Neural progenitor cell (in vitro differentiated cells): ENCODE data around the gene RAB18. TPM values are rescaled to one million over a fixed set of nuclear protein-coding genes. Genes with fewer than 3 reads are reported as not detected.

Experiments
- DNase-seq: peaks from one replicate; pipeline ENCODE4 v3.0.0-alpha.2; 2016; ENCODE audit warnings: low spot score
- H2AFZ ChIP-seq: fragments of 200-600 bp; sonication (generic); replicated peaks from 2 replicates; pipeline ENCODE4 v1.6.1; 2016; ENCODE audit warnings: antibody characterized with exemption
- H3F3A ChIP-seq: fragments of 200-600 bp; sonication (generic); 2 replicates; pipeline ENCODE4 v1.6.1; 2016; ENCODE audit warnings: antibody characterized with exemption, low read depth
- H3K27ac ChIP-seq: fragments of 200-600 bp; sonication (generic); 2 replicates; pipeline ENCODE4 v1.5.1; 2016; ENCODE audit warnings: mild to moderate bottlenecking
- H3K27me3 ChIP-seq: fragments of 200-600 bp; sonication (generic); 2 replicates; pipeline ENCODE4 v1.6.1; 2016; ENCODE audit warnings: mild to moderate bottlenecking, moderate library complexity
- H3K36me3 ChIP-seq: fragments of 200-600 bp; sonication (generic); 2 replicates; pipeline ENCODE4 v1.5.1; 2016
- H3K4me1 ChIP-seq: fragments of 200-600 bp; sonication (generic); 2 replicates; pipeline ENCODE4 v1.6.1; 2016; ENCODE audit warnings: mixed run types
- H3K4me2 ChIP-seq: fragments of 200-600 bp; sonication (generic); 2 replicates; pipeline ENCODE4 v1.6.1; 2016
- H3K4me3 ChIP-seq: fragments of 200-600 bp; sonication (generic); 2 replicates; pipeline ENCODE4 v1.5.1; 2016
- H3K79me2 ChIP-seq: fragments of 200-600 bp; sonication (generic); 2 replicates; pipeline ENCODE4 v1.6.1; 2016; ENCODE audit warnings: low read depth
- H3K9ac ChIP-seq: fragments of 200-600 bp; sonication (generic); 2 replicates; pipeline ENCODE4 v1.6.1; 2016
- H3K9me3 ChIP-seq: fragments of 200-600 bp; sonication (generic); 2 replicates; pipeline ENCODE4 v1.5.1; 2016; ENCODE audit warnings: low read depth
- H4K20me1 ChIP-seq: fragments of 200-600 bp; sonication (generic); 2 replicates; pipeline ENCODE4 v1.6.1; 2016; ENCODE audit warnings: low read depth
- H3K27ac Mint-ChIP-seq: 3 replicates; pipeline ENCODE4 v1.8.0; 2021; ENCODE audit warnings: mixed read lengths
- H3K27me3 Mint-ChIP-seq: 2 replicates; pipeline ENCODE4 v1.8.0; 2022; ENCODE audit warnings: low read depth, mild to moderate bottlenecking, inconsistent platforms, moderate library complexity, mixed read lengths; ENCODE audit not compliant: insufficient read depth
- H3K36me3 Mint-ChIP-seq: 3 replicates; pipeline ENCODE4 v1.8.0; 2021; ENCODE audit warnings: mixed read lengths
- H3K4me1 Mint-ChIP-seq: 3 replicates; pipeline ENCODE4 v1.8.0; 2021; ENCODE audit warnings: mixed read lengths
- H3K4me3 Mint-ChIP-seq: 3 replicates; pipeline ENCODE4 v1.8.0; 2021; ENCODE audit warnings: mild to moderate bottlenecking, moderate library complexity, mixed read lengths
- H3K9me3 Mint-ChIP-seq: 3 replicates; pipeline ENCODE4 v1.8.0; 2020; ENCODE audit warnings: mixed read lengths
- EZH2 ChIP-seq: fragments of 200-600 bp; sonication (generic); IDR thresholded peaks from 2 replicates; pipeline ENCODE4 v1.6.1; 2017; ENCODE audit warnings: antibody characterized with exemption, mild to moderate bottlenecking, moderate library complexity
- EZH2phosphoT487 ChIP-seq: fragments of 200-600 bp; sonication (generic); IDR thresholded peaks from 2 replicates; pipeline ENCODE4 v1.6.1; 2017; ENCODE audit warnings: antibody characterized with exemption
- total RNA-seq: library from RNA; depleted of rRNA; stranded (reverse); fragments of >200 nt; gene quantifications from 2 replicates; pipeline ENCODE4 v1.2.3, GENCODE V29; 2015; ENCODE audit warnings: low replicate concordance
- TF ChIP-seq, protein P1 (sequence below): fragments of 200-600 bp; sonication (generic); IDR thresholded peaks from 2 replicates; pipeline ENCODE4 v1.5.1; 2017; ENCODE audit warnings: antibody characterized with exemption, mild to moderate bottlenecking

The RAB18 gene
- total RNA-seq, 1 donor from 2014 or later = 66.6 TPM

DNA sequence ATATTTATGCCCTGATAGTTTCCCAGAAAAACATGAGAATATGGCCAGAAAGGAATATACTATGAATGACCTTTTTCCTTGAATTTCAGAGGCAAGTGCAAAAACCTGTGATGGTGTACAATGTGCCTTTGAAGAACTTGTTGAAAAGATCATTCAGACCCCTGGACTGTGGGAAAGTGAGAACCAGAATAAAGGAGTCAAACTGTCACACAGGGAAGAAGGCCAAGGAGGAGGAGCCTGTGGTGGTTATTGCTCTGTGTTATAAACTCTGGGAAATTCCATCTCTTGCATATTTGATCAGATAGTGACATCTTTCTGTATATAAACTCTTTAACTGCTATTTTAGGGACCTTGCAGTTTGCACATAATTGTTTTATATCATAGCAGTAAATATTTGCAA is 33.7 kb downstream of the RAB18 start:
- Histone ChIP-seq H3K36me3 (peaks cover 5% of the 10 kb centered on the region), H3K9me3 (no peaks in the 10 kb centered on the region), H3F3A (no peaks in the 10 kb centered on the region), H4K20me1 (no peaks in the 10 kb centered on the region), H3K79me2 (no peaks in the 10 kb centered on the region), H3K4me2 (no peak overlapping the region), H3K9ac (no peak overlapping the region), H3K27me3 (no peaks in the 10 kb centered on the region), H3K4me3 (no peak overlapping the region), H2AFZ (no peak overlapping the region), H3K4me1 (no peaks in the 10 kb centered on the region), H3K27ac (no peak overlapping the region)
- Mint-ChIP-seq H3K27ac (peak overlapping the region; percentile 26), H3K4me3 (no peak overlapping the region), H3K9me3 (no peaks in the 10 kb centered on the region), H3K4me1 (peaks cover 8% of the 10 kb centered on the region), H3K27me3 (no peaks in the 10 kb centered on the region), H3K36me3 (peaks cover 11% of the 10 kb centered on the region)
- TF ChIP-seq, protein P1, sequence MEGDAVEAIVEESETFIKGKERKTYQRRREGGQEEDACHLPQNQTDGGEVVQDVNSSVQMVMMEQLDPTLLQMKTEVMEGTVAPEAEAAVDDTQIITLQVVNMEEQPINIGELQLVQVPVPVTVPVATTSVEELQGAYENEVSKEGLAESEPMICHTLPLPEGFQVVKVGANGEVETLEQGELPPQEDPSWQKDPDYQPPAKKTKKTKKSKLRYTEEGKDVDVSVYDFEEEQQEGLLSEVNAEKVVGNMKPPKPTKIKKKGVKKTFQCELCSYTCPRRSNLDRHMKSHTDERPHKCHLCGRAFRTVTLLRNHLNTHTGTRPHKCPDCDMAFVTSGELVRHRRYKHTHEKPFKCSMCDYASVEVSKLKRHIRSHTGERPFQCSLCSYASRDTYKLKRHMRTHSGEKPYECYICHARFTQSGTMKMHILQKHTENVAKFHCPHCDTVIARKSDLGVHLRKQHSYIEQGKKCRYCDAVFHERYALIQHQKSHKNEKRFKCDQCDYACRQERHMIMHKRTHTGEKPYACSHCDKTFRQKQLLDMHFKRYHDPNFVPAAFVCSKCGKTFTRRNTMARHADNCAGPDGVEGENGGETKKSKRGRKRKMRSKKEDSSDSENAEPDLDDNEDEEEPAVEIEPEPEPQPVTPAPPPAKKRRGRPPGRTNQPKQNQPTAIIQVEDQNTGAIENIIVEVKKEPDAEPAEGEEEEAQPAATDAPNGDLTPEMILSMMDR = no peak
- no peak for TF ChIP-seq EZH2phosphoT487
- no peak for TF ChIP-seq EZH2
- no peak for DNase-seq

DNA sequence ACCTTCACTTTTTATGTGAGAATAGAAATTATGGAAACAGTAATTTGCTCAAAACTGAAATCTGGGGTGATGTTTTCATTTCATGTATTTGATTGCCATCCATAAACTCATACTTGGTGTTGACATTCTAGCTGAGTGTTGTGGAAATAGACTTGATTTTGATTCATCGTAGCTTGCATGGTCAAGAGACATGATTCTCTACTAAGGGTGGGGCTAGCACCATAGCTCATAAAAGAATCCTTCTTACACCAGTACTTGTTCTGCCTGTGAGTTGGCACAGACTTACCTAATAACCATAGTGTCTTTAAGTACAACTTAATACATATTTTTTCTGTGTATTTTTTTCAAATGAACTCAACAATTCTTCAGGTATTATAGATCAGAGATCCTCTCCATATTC is 36.6 kb downstream of the RAB18 start:
- Histone ChIP-seq H3K79me2 (no peaks in the 10 kb centered on the region), H3K4me2 (no peak overlapping the region), H3K27me3 (no peaks in the 10 kb centered on the region), H3K4me1 (no peaks in the 10 kb centered on the region), H3K4me3 (no peak overlapping the region), H3K9ac (no peak overlapping the region), H3K27ac (no peak overlapping the region), H2AFZ (no peak overlapping the region), H3K36me3 (no peaks in the 10 kb centered on the region), H3F3A (no peaks in the 10 kb centered on the region), H4K20me1 (no peaks in the 10 kb centered on the region), H3K9me3 (no peaks in the 10 kb centered on the region)
- TF ChIP-seq, protein P1 = no peak
- TF ChIP-seq EZH2 (no peak), EZH2phosphoT487 (no peak)
- H3K27me3 Mint-ChIP-seq = no peaks in the 10 kb centered on the region
- no peaks in the 10 kb centered on the region for H3K9me3 Mint-ChIP-seq
- no peak for DNase-seq
- peaks cover 8% of the 10 kb centered on the region for H3K4me1 Mint-ChIP-seq
- peaks cover 13% of the 10 kb centered on the region for H3K36me3 Mint-ChIP-seq
- no peak overlapping the region for H3K4me3 Mint-ChIP-seq
- no peak overlapping the region for H3K27ac Mint-ChIP-seq

DNA sequence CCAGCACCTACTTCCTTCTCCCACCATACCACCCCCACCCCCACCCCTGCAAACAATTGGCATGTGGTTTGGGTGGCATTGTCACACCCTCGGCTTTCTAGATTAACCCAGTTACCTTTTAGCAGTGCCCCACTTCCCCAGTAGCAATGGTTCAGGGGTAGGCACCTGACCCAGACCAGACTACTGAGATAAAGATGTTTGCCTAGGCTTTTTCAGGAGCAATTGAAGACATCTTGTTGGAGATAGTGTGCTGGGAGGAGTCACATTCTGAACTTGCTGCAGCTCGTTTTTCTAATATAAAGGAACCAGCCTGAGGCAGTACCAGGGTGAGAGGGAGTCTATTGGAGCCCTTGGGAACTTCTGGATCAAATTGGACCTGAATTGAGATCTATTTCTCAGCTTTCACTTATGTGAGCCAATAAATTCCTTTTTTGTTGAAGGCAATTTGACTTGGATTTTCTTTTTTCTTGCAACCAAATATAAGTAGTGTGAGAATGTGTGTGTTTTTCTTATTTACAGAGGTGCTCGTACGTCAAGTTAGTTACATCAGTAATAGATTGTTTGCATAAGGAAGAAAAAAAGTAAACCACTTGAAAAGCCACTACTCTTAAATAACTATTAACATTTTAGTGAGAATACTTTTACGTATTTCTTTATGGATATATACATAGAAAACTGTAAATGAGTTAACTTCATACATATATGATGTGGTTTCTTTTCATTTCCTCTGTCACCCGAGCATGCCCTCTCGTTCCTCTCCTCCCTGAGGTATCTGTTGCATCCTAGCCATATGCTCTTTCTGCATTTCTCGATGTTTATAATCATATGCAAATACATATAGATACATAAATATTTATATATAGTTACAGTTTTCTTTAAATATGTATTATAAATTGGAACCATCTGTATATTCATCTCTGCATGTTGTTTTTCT is 38.0 kb downstream of the RAB18 start:
- no peak overlapping the region for H2AFZ ChIP-seq
- DNase-seq = no peak
- H3K4me3 Mint-ChIP-seq = no peak overlapping the region
- H3K79me2 ChIP-seq = no peaks in the 10 kb centered on the region
- no peaks in the 10 kb centered on the region for H3F3A ChIP-seq
- peaks cover 15% of the 10 kb centered on the region for H3K36me3 Mint-ChIP-seq
- H3K4me1 Mint-ChIP-seq = peaks cover 8% of the 10 kb centered on the region
- H3K27me3 Mint-ChIP-seq = no peaks in the 10 kb centered on the region
- no peak overlapping the region for H3K4me3 ChIP-seq
- H3K4me2 ChIP-seq = no peak overlapping the region
- H3K9me3 Mint-ChIP-seq = no peaks in the 10 kb centered on the region
- H3K27me3 ChIP-seq = no peaks in the 10 kb centered on the region
- H3K9me3 ChIP-seq = no peaks in the 10 kb centered on the region
- H3K9ac ChIP-seq = no peak overlapping the region
- H3K27ac Mint-ChIP-seq = no peak overlapping the region
- H3K4me1 ChIP-seq = no peaks in the 10 kb centered on the region
- no peaks in the 10 kb centered on the region for H3K36me3 ChIP-seq
- H3K27ac ChIP-seq = no peak overlapping the region
- no peak for TF ChIP-seq EZH2
- no peak for TF ChIP-seq EZH2phosphoT487
- TF ChIP-seq, protein P1 = no peak
- no peaks in the 10 kb centered on the region for H4K20me1 ChIP-seq
